K562 (cell line): ENCODE results near the gene COPA. TPM values are rescaled to one million over a fixed set of nuclear protein-coding genes. Genes with fewer than 3 reads are reported as not detected.
A peak's percentile ranks its signal among the peaks of the same experiment; 100 is the strongest.

Source experiments
- CHCHD3 ChIP-seq: fragments of 250-450 bp; sonication (Bioruptor Pico); IDR thresholded peaks from 2 replicates; pipeline ENCODE4 v2.1.2; 2022; ENCODE audit warnings: mild to moderate bottlenecking
- CREB5 ChIP-seq: fragments of 250-450 bp; sonication (Bioruptor Pico); IDR thresholded peaks from 2 replicates; pipeline ENCODE4 v1.5.0; 2020; ENCODE audit warnings: mild to moderate bottlenecking
- DIDO1 ChIP-seq: fragments of 450-650 bp; IDR thresholded peaks from 2 replicates; pipeline ENCODE4 v1.6.1; 2016; ENCODE audit warnings: low read depth, missing biosample characterization, missing genetic modification characterization
- DMBX1 ChIP-seq: fragments of 250-450 bp; sonication (Bioruptor Pico); IDR thresholded peaks from 2 replicates; pipeline ENCODE4 v1.8.0; 2022; ENCODE audit warnings: inconsistent platforms, mild to moderate bottlenecking, moderate library complexity, borderline replicate concordance
- ELF1 ChIP-seq: fragments of 200-800 bp; sonication (Bioruptor generic); IDR thresholded peaks from 2 replicates; pipeline ENCODE4 v1.6.1; 2016; ENCODE audit warnings: missing genetic modification characterization, missing compliant biosample characterization
- EZH2 ChIP-seq: IDR thresholded peaks from 2 replicates; pipeline ENCODE4 v1.6.1; 2012; ENCODE audit warnings: low read depth, mild to moderate bottlenecking, inconsistent platforms, low read length, borderline replicate concordance
- GTF2E2 ChIP-seq: fragments of 200-800 bp; sonication (Bioruptor generic); IDR thresholded peaks from 2 replicates; pipeline ENCODE4 v1.6.1; 2016; ENCODE audit warnings: missing genetic modification characterization, missing compliant biosample characterization
- NFATC3 ChIP-seq: fragments of 450-650 bp; IDR thresholded peaks from 2 replicates; pipeline ENCODE4 v1.6.1; 2017; ENCODE audit warnings: mild to moderate bottlenecking
- NUFIP1 ChIP-seq: fragments of 450-650 bp; IDR thresholded peaks from 2 replicates; pipeline ENCODE4 v1.6.1; 2018; ENCODE audit not compliant: partially characterized antibody
- PHF20 ChIP-seq: fragments of 450-650 bp; IDR thresholded peaks from 2 replicates; pipeline ENCODE4 v1.6.1; 2018; ENCODE audit not compliant: partially characterized antibody
- RNF219 ChIP-seq: fragments of 250-450 bp; sonication (Bioruptor Pico); IDR thresholded peaks from 2 replicates; pipeline ENCODE4 v1.5.0; 2022; ENCODE audit warnings: mild to moderate bottlenecking
- TARDBP ChIP-seq: fragments of 450-650 bp; IDR thresholded peaks from 2 replicates; pipeline ENCODE4 v1.6.1; 2016
- UBTF ChIP-seq, 2 experiments: IDR thresholded peaks; 2 replicates each; pipeline ENCODE4 v1.6.1; 2012; ENCODE audit warnings: improper control_type of control experiment in 2 of 2, low read depth in 2 of 2, low read length in 2 of 2, borderline replicate concordance in 1 of 2
- ZBTB12 ChIP-seq: fragments of 250-450 bp; sonication (Bioruptor Pico); IDR thresholded peaks from 2 replicates; pipeline ENCODE4 v1.4.0; 2020
- ZNF395 ChIP-seq: fragments of 200-800 bp; sonication (Bioruptor generic); IDR thresholded peaks from 2 replicates; pipeline ENCODE4 v1.6.1; 2017; ENCODE audit warnings: missing genetic modification characterization, missing compliant biosample characterization
- ZNF551 ChIP-seq: fragments of 250-450 bp; sonication (Bioruptor Pico); IDR thresholded peaks from 2 replicates; pipeline ENCODE4 v1.5.0; 2021; ENCODE audit warnings: mild to moderate bottlenecking, moderate library complexity
- polyA plus RNA-seq, 8 experiments: library from polyadenylated mRNA; depleted of rRNA in 4 of 8; stranded (reverse) in 5 of 8; unstranded in 3 of 8; fragments of >200 nt; fragmentation: Nextera tagmentation in 2 of 8; fragmentation: Illumina TruSeq in 1 of 8; extraction: Ambion mirVana in 2 of 8; extraction: Trizol in 1 of 8; gene quantifications; 2 replicates each; pipeline versions ENCODE4 v1.2.1 to v1.2.3, GENCODE V29; 2011 to 2014; ENCODE audit warnings: inconsistent platforms in 1 of 8, missing spikeins in 1 of 8
- total RNA-seq, 7 experiments: library from RNA; depleted of rRNA in 6 of 7; stranded (reverse); fragments of >200 nt in 6 of 7; fragmentation: Illumina TruSeq in 2 of 7; extraction: Trizol in 2 of 7; gene quantifications; 2 replicates each; pipeline versions ENCODE4 v1.2.1 to v1.2.3, GENCODE V29; 2011 to 2021; ENCODE audit warnings: low replicate concordance in 1 of 7

The COPA gene
- total and polyA plus RNA-seq, 9 of the 15 experiments (the other 6 are each of a cell fraction or from before 2014, with no cell fraction given), result 49.8 to 222 (median 110) TPM

GRCh38 chr1:160342953-160343869 is at the start of gene COPA, which contains the start of gene NCSTN (continued):
- TF ChIP-seq NUFIP1 (no peak), ELF1 (peak; percentile 96), GTF2E2 (peak; percentile 98), NFATC3 (no peak), DIDO1 (tag) (peak; percentile 79), EZH2 (no peak), CREB5 (no peak), PHF20 (peak; percentile 91), CHCHD3 (CRISPR knock-in tag) (no peak), TARDBP (peak; percentile 73; the same call in 1 of the 2 replicates), ZNF395 (CRISPR knock-in tag) (0 out of 2 replicates have a peak, but pooled peaks have one; percentile 30), DMBX1 (CRISPR knock-in tag) (0 out of 2 replicates have a peak, but pooled peaks have one; percentile 37), ZNF551 (CRISPR knock-in tag) (no peak), ZBTB12 (CRISPR knock-in tag) (peak; percentile 36; the same call in 1 of the 2 replicates), RNF219 (CRISPR knock-in tag) (no peak), UBTF (IDR thresholded peaks at IDR 0.05; ENCODE audit: borderline replicate concordance in 1 of 2, low read depth in 2 of 2, low read length in 2 of 2) (peak; percentile 30 to 63; a peak in 2 of 4 replicates)
